Measurements from ENCODE around the gene GP1BB.
A peak's percentile ranks its signal among the peaks of the same experiment; 100 is the strongest.

GP1BB gene

GRCh38 chr22:19727310-19728150, 4.2 kb downstream of the GP1BB start:
- DNase-seq = no peak

GRCh38 chr22:19728271-19728670, 4.9 kb downstream of the GP1BB start:
- DNase-seq = no peak

GRCh38 chr22:19728836-19729235, 5.5 kb downstream of the GP1BB start:
- DNase-seq = no peak

- no peak for DNase-seq
Measured at GRCh38 chr22:19729507-19729906, 6.2 kb downstream of the GP1BB start.

- no peak for DNase-seq
Measured at GRCh38 chr22:19730198-19730597, 6.9 kb downstream of the GP1BB start.

GRCh38 chr22:19730655-19731360, 7.5 kb downstream of the GP1BB start:
- peak; percentile 94 for DNase-seq

DNA sequence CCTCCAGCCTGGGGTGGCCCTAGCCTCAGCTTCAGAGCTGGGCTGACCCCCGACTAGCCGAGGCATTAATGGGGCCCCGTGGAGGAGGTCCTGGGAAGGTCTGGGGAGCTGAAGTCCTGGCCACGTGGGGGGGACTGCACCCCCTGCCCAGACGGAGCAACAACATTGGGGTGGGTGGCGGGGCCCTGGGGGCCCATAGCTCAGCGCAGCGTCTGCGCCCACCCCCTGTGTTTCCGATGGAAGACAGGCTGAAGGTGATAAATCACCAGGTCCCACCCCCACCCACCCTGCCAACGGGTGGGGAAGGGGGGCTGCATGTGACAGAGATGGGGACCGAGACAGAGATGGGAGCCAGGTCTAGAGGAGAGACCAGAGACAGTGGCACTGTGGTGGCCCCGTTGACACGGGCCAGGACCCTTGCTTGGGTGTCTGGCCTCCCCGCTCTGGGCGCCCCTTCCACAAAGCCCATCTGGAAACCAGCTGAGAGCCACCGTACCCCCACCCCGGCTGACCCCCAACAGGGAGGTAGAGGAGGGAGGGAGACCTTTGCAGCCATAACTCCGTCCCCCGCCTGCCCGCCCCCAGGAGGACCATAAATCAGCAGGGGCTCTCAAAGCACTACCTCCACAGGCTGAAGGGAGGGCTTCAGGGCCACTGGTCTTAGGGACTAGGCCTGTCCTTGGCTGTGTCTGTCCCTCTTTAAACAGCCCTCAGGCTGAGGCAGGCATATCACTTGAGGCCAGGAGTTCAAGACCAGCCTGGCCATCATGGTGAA, 8.2 kb downstream of the GP1BB start:
- DNase-seq = no peak

DNA sequence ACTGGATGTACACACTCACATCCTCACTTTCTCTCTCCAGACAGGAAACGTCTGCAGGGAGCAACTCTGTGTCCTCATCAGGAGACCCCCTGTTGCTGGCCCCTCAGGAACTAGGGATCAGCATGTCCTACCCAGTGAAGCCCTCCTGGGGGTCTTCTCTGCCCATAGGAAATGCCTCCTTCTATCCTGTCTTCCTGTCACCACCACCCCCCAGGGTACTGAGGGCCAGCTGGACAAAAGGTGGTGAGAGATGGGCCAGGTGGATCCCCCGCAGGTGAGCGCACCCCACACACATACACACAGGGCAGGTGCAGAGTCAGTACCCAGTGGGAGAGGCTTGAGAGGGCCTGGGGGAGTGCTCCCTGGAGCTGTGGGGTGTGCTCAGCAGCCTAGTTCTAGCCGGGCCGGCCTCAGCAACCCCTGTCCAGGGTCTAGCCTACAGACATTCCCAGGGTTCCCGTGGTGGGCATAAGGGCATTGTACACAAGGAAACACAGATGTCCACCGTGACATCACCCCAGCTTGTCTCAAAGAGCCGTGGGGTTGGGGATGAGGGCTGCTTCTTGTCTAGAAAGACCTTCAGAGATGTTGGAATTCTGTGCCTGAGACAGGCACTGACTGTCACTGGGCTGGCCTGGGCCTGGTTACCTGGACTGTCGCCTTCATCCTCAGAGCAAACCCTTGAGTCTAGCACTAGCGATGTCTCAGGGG, 9.2 kb downstream of the GP1BB start:
- no peak for DNase-seq

- no peak for DNase-seq
Measured at GRCh38 chr22:19733755-19734154, 10.4 kb downstream of the GP1BB start.

DNA sequence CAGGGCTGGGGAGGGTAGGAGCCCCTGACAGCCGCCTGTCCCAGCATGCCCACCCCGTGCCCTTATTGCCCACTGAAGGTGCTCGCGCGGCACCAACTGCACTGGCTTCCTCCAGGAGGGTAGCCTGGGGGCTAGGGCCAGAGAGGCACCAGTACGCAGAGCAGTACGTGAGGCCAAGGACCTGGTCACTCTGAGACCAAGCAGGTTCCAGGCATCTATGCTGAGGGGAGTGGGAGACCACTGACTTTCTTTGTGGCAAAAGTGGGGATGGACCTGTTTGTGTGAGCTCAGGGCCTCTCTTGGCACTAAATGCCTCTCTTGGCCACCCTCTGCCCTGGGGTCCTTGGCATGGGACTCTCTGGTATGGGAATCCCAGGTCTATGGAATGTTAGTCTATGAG, 10.8 kb downstream of the GP1BB start:
- no peak for DNase-seq

DNA sequence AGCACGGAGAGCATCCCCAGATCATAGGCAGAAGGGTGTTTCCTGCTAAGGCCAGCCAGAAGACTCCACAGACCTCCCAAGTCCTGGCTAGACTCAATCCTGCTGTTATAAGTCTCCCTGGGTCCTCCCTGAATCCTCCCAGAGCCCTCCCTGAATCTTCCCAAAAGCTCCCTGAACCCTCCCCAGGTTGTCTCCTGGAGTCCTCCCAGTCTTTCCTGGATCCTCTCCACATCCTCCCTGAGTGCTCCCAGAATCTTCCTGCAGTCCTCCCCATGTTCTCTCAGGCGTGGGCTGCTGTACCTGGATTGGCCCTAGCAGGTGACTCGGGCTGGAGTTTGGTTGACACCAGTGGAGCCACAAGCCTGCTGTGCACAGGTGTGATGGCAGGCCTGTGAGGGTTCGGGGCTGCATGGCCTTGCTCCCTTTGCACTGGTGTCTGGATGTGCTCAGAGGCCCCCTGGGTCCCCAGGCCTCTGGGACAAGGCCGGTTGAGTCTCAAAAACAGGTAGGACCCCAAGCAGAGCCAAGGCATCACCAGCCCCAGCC, 11.6 kb downstream of the GP1BB start:
- DNase-seq = no peak

GRCh38 chr22:19735665-19736510, 12.5 kb downstream of the GP1BB start:
- DNase-seq = no peak

- no peak for DNase-seq
Measured at GRCh38 chr22:19737846-19738663, 14.7 kb downstream of the GP1BB start.

- no peak for DNase-seq
Measured at GRCh38 chr22:19738664-19739447, 15.5 kb downstream of the GP1BB start.

DNA sequence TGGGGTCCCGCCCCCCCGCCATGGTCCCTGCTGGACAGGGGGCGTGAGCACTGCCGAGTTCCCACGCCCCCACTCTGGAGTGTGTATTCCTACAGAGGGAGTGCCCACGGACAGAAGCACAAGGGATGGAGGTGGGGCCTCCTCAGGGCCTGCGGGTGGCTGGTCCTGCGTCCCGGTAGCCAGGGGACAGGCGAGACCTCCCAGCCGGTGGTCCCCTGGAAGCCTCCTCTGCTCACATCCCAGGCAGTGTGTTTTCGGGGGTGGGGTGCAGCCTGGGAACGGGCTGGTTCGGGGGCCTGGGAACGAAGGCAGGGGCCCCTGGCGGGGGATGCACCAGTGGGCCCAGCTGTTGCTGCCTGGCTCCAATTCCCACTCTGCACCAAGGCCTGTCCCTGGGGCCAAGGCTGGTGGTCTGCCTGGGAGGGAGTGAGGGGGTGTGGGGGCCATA, 16.1 kb downstream of the GP1BB start:
- DNase-seq = no peak

DNA sequence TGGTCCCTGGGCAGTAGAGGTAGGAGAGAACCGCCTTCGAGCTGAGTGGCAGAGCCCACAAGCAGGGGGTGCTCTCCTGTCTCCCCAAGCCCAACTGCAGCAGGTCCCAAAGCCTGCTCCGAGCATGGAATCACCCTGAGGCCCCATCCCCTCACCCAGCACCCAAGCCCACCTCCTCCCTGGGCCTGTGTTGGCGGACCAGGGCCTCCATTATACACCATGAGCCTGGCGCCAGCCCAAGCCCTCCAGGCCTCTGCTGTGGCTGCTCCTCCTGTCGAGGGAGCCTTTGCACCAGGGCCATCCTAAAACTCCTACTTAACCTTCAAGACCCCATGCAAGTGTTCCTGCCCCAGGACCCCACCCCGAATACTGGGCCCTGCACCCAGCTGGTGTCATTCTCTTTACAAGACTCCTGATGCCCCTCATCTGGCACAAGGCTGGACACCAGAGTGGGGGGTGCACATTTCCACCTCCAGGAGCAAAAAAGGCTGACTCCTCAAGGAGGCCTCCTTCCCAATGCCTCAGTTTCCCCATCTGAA, 16.6 kb downstream of the GP1BB start:
- DNase-seq = no peak

DNA sequence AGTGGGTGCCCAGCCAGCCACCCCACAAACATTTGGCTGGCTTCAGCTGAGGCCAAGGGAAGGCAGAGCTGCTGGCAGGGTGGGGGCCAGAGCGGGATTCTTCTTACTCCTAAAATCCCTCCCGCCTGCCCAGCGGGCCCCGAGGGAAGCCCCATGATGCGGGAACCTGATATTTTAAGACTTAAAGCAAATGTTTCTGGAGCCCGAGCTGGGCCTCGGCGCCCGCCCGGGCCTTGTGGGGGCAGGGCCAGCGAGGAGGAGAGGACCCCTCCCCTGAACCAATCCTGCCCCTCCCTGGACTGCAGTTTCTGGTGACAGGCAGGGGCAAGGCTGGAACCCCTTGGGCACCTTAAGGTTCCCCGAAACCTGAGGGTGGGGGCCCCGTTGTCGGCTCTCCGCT, 17.2 kb downstream of the GP1BB start:
- DNase-seq = no peak

DNA sequence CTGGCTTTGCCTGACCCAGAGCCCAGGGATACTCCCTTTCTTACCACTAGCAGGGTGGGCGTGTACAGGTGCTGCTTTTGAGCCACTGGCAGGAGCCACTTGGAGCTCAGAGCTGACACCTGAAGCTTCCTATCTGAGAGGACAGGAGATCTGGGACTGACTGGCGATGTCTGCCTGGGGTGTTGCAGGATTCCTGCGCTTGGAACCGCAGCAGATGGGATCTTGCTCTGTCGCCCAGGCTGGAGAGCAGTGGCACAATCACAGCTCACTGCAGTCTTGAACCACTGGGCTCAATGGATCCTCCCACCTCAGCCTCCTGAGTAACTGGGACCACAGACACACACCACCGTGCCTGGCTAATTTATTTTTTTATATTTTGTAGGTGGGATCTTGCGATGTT, 17.7 kb downstream of the GP1BB start:
- no peak for DNase-seq
